HG02970 (cell line): Measurements from ENCODE around the gene RAMP3.

Experiments
- ATAC-seq: cut with Tn5 transposase; IDR thresholded peaks from one replicate; pipeline ENCODE4 v1.9.1; 2021; ENCODE audit warnings: mild to moderate bottlenecking, moderate library complexity, moderate number of reproducible peaks; ENCODE audit not compliant: unreplicated experiment, low FRiP score

Gene RAMP3

GRCh38 chr7:45217358-45217757, 59.8 kb downstream of the RAMP3 start:
- no peak for ATAC-seq

GRCh38 chr7:45219130-45219529, 61.5 kb downstream of the RAMP3 start:
- ATAC-seq: no peak

GRCh38 chr7:45219801-45220435, 62.3 kb downstream of the RAMP3 start:
- no peak for ATAC-seq

- ATAC-seq: no peak
These were observed 63.4 kb downstream of the RAMP3 start for GRCh38 chr7:45220846-45221618.

GRCh38 chr7:45221896-45222604, 64.5 kb downstream of the RAMP3 start:
- no peak for ATAC-seq

- ATAC-seq: no peak
These were observed 65.5 kb downstream of the RAMP3 start for GRCh38 chr7:45223078-45223477.

GRCh38 chr7:45223728-45224630, 66.4 kb downstream of the RAMP3 start:
- no peak for ATAC-seq

- ATAC-seq: no peak
These were observed 67.2 kb downstream of the RAMP3 start for GRCh38 chr7:45224832-45225231.

- no peak for ATAC-seq
These were observed 67.8 kb downstream of the RAMP3 start for GRCh38 chr7:45225311-45225947.

- ATAC-seq: no peak
These were observed 68.4 kb downstream of the RAMP3 start for GRCh38 chr7:45225948-45226335.

GRCh38 chr7:45229156-45229920, 71.7 kb downstream of the RAMP3 start:
- no peak for ATAC-seq

- no peak for ATAC-seq
These were observed 72.5 kb downstream of the RAMP3 start for GRCh38 chr7:45230083-45230482.

- no peak for ATAC-seq
These were observed 73.1 kb downstream of the RAMP3 start for GRCh38 chr7:45230611-45231165.

- ATAC-seq: no peak
These were observed 75.7 kb downstream of the RAMP3 start for GRCh38 chr7:45233249-45233775.
